Common myeloid progenitor, CD34-positive (primary cell): ENCODE measurements around the gene CS. TPM values are rescaled to one million over a fixed set of nuclear protein-coding genes. Genes with fewer than 3 reads are reported as not detected.
"Not testable (repeated sequence)": the region's sequence is repeated elsewhere in the genome, so short reads cannot be mapped to it uniquely, and the experiment has no call there.

ENCODE experiments used
- CTCF ChIA-PET: fragments of 350-600 bp; sonication (Branson Sonifier 250); formaldehyde crosslinking; loops from one replicate; lab custom pipeline; 2021; ENCODE audit warnings: antibody characterized with exemption; lab: Charles Lee
- POLR2A ChIA-PET: fragments of 350-600 bp; sonication (Branson Sonifier 250); formaldehyde crosslinking; loops from one replicate; lab custom pipeline; 2021; ENCODE audit warnings: antibody characterized with exemption; lab: Charles Lee
- DNase-seq, 3 donors: peaks; one replicate each; pipeline versions ENCODE4 v3.0.0 to v3.0.0-alpha.2; 2013
- H3K27ac ChIP-seq, 2 experiments: 1 replicate in 1 of 2; 2 replicates in 1 of 2; pipeline ENCODE4 v1.7.0; 2013; ENCODE audit warnings: inconsistent platforms in 2 of 2, low read length in 2 of 2, mild to moderate bottlenecking in 2 of 2, low read depth in 1 of 2, moderate library complexity in 1 of 2; ENCODE audit not compliant: severe bottlenecking in 2 of 2, insufficient read depth in 1 of 2, poor library complexity in 1 of 2
- H3K27me3 ChIP-seq, 5 experiments: replicated peaks in 2 of 5; 1 replicate in 3 of 5; 2 replicates in 2 of 5; pipeline versions ENCODE4 v1.6.1 to v1.7.0; 2013; ENCODE audit warnings: low read length in 4 of 5, mild to moderate bottlenecking in 2 of 5, moderate library complexity in 2 of 5, inconsistent platforms in 1 of 5; ENCODE audit not compliant: insufficient read depth in 5 of 5, control insufficient read depth in 4 of 5
- H3K36me3 ChIP-seq, 4 experiments: 1 replicate in 2 of 4; 2 replicates in 2 of 4; pipeline versions ENCODE4 v1.6.1 to v1.7.0; 2013; ENCODE audit warnings: low read length in 3 of 4, control low read depth in 1 of 4, mild to moderate bottlenecking in 1 of 4; ENCODE audit not compliant: control insufficient read depth in 4 of 4, insufficient read depth in 4 of 4
- H3K4me1 ChIP-seq, 4 experiments: 1 replicate in 3 of 4; 2 replicates in 1 of 4; pipeline versions ENCODE4 v1.6.1 to v1.7.1; 2013; ENCODE audit warnings: low read length in 3 of 4, mild to moderate bottlenecking in 3 of 4, control low read depth in 1 of 4, inconsistent platforms in 1 of 4, moderate library complexity in 1 of 4; ENCODE audit not compliant: control insufficient read depth in 4 of 4, insufficient read depth in 4 of 4; ENCODE audit errors: control extremely low read depth in 1 of 4
- H3K4me3 ChIP-seq, 7 experiments: 1 replicate in 4 of 7; 2 replicates in 3 of 7; pipeline versions ENCODE4 v1.5.1 to v1.7.0; 2013; ENCODE audit warnings: mild to moderate bottlenecking in 7 of 7, low read length in 6 of 7, moderate library complexity in 6 of 7, inconsistent platforms in 2 of 7, low read depth in 2 of 7, control low read depth in 1 of 7; ENCODE audit not compliant: insufficient read depth in 4 of 7, control insufficient read depth in 1 of 7; ENCODE audit errors: extremely low read depth in 1 of 7
- H3K9me3 ChIP-seq, 5 experiments: 1 replicate in 4 of 5; 2 replicates in 1 of 5; pipeline versions ENCODE4 v1.6.1 to v1.7.1; 2013; ENCODE audit warnings: low read length in 4 of 5, mild to moderate bottlenecking in 2 of 5, inconsistent platforms in 1 of 5, low read depth in 1 of 5, moderate library complexity in 1 of 5; ENCODE audit not compliant: control insufficient read depth in 4 of 5, insufficient read depth in 2 of 5; ENCODE audit errors: control extremely low read depth in 1 of 5
- WGBS: methylation state at CpG from one replicate; pipeline ENCODE4 v1.1.5; 2013; ENCODE audit not compliant: insufficient coverage; 5-methylcytosine and 5-hydroxymethylcytosine counted together
- polyA plus RNA-seq: library from polyadenylated mRNA; unstranded; fragments of 120-200 nt; gene quantifications from one replicate; pipeline ENCODE4 v1.2.1, GENCODE V29; 2013

CS gene
- 145 TPM for polyA plus RNA-seq

DNA sequence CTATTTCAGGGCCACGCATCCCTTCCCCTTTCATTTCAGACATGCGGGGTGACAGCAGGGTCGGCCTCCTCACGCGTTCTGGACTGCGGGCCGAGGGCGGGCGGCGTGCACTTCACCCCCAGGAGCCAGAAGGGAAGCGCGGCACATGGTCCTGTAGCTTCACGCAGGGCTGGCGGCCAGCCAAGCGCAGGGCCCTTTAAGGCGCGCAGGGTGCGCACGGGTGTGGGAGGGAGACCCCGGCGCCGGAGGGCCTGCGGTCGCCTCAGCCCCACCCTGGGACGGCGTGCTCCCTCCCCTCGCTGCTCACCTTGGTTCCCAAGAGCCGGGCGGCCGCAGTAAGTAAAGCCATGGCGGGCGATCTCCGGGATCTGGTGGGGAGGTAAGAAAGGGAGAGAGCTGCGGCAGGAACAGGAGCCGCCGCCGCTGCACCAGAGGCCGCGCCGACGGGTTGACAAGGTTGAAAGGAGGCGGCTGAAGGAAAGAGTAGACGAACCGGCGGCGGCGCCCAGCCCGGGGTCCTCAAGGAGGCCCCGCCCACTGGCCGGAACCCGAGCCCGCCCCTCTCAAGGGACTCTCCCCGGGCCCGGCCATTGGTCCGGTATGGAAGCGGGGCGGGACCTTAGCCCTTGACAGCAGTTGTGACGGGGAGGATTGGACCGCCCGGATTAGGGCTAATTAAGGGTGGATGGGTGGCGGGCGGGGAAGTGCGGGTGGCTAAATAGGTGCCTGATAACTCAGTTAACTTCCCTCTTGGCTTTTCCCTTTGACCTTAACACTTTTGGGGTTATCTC lies at the start of gene CS:
Gene CS, minus strand, starts transcription at position 478 of the 791 bp plus-strand sequence. Its CDS starts 129 bp downstream, at position 349.
- H3K4me3 ChIP-seq = peak within 1 kb of the TSS; percentile 52 to 95 (median 85)
- peak within 1 kb of the TSS; percentile 65 to 90 for H3K27ac ChIP-seq
- no peaks in the 10 kb centered on the region for H3K9me3 ChIP-seq
- peaks cover 12 to 31% (median 26%) of the 10 kb centered on the region in 4 experiments for H3K4me1 ChIP-seq
- peaks cover 3 to 25% (median 9%) of the 10 kb centered on the region in 4 experiments for H3K36me3 ChIP-seq
- POLR2A ChIA-PET = interaction anchor here (0.6 to 3.0 kb wide), 4 partner anchors 16 to 254 kb away, joined by 3 to 11 read pairs (median 4); partner anchors contain the start of genes CNPY2 and PAN2
- no peaks in the 10 kb centered on the region for H3K27me3 ChIP-seq
- CTCF ChIA-PET = interaction anchor here (0.9 to 1.8 kb wide), 5 partner anchors 8 to 182 kb away, joined by 3 to 4 read pairs (median 4); partner anchors contain the start of gene ZC3H10
- WGBS = 0% methylated on average over 36 of the region's 63 CpGs
- peak; percentile 98 to 99 (median 99) for DNase-seq

DNA sequence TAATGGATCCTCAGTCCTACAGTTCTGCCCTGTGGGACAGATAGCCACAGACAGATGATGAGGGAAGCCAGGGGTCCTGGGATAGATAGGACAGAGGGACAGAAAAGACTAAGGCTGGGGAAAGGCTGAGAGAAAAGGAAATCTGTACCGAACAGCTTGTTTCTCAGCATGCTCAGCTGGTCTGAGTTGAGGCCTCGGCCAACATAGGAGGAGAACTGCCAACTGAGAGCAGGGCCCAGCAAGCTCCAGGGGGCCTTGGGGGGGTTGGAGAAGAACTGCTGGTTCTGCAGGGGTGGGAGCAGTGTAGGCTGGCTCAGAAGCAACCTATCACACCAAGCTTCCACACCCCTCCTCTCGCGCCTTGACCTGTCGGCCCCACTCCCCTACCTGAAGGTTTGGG lies 48.6 kb upstream of the CS start:
- no peaks in the 10 kb centered on the region for H3K27me3 ChIP-seq
- no peaks in the 10 kb centered on the region for H3K4me1 ChIP-seq
- H3K27ac ChIP-seq = no peak overlapping the region
- POLR2A ChIA-PET = no interaction called here
- H3K9me3 ChIP-seq = no peaks in the 10 kb centered on the region
- H3K4me3 ChIP-seq = no peak overlapping the region
- peaks cover 34 to 87% (median 58%) of the 10 kb centered on the region in 4 experiments for H3K36me3 ChIP-seq
- no peak for DNase-seq
- 100% methylated on average over 2 of the region's 5 CpGs for WGBS
- CTCF ChIA-PET = interaction anchor here (0.9 to 2.4 kb wide), 4 partner anchors 11 to 115 kb away, joined by 3 to 5 read pairs (median 5); partner anchors contain the start of genes IL23A and STAT2

DNA sequence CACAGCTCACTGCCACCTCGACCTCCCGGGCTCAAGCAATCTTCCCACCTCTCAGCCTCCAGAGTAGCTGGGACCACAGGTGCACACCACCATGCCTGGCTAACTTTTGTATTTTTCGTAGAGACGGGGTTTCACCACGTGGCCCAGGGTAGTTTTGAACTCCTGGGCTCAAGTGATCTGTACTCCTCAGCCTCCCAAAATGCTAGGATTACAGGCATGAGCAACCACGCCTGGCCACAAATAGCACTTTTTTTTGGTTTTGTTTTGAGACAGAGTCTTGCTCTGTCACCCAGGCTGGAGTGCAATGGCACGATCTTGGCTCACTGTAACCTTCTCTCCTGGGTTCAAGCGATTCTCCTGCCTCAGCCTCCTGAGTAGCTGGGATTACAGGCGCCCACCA lies 47.1 kb upstream of the CS start:
- not testable (repeated sequence) for H3K4me3 ChIP-seq, DNase-seq, H3K27ac ChIP-seq, H3K4me1 ChIP-seq, H3K9me3 ChIP-seq, H3K27me3 ChIP-seq
- WGBS = 96% methylated on average over 7 of the region's 9 CpGs
- ChIA-PET CTCF (interaction anchor here (1.1 to 2.4 kb wide), 3 partner anchors 11 to 56 kb away, joined by 3 to 5 read pairs (median 5); no protein-coding TSS in a partner anchor), POLR2A (interaction anchor here (1.0 kb wide), 1 partner anchor 13 kb away, joined by 6 read pairs; the partner anchor contains the start of gene STAT2)
- peaks cover 41 to 87% (median 63%) of the 10 kb centered on the region in 4 experiments for H3K36me3 ChIP-seq

DNA sequence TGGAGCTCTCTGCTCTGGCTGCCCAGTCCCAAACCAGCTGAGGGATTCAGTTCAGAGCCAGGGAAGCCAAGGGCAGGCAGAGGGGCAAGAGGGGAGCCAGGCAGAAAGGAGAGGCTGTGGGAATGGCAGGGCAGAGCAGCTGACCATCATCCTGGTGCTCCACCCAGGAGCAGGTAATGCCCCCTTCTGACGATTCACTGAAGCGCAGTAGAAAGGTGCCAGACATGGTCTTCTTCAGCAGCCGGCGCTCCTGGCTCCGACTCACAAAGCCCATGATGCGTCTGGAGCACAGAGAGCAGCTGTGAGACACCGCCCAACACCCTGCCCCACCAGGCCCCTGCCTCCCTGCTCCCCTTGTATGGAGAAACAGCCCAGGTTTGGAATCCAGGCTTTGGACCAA lies 46.5 kb upstream of the CS start:
- WGBS = 96% methylated on average over 7 of the region's 7 CpGs
- Histone ChIP-seq H3K27me3 (no peaks in the 10 kb centered on the region), H3K36me3 (peaks cover 41 to 83% (median 61%) of the 10 kb centered on the region in 4 experiments), H3K27ac (no peak overlapping the region), H3K4me1 (no peaks in the 10 kb centered on the region), H3K9me3 (no peaks in the 10 kb centered on the region), H3K4me3 (no peak overlapping the region)
- no peak for DNase-seq
- ChIA-PET CTCF (interaction anchor here (1.1 to 1.4 kb wide), 3 partner anchors 11 to 55 kb away, joined by 3 to 5 read pairs (median 3); no protein-coding TSS in a partner anchor), POLR2A (interaction anchor here (0.6 to 1.0 kb wide), 2 partner anchors 13 to 105 kb away, joined by 4 to 6 read pairs; partner anchors contain the start of gene STAT2)

DNA sequence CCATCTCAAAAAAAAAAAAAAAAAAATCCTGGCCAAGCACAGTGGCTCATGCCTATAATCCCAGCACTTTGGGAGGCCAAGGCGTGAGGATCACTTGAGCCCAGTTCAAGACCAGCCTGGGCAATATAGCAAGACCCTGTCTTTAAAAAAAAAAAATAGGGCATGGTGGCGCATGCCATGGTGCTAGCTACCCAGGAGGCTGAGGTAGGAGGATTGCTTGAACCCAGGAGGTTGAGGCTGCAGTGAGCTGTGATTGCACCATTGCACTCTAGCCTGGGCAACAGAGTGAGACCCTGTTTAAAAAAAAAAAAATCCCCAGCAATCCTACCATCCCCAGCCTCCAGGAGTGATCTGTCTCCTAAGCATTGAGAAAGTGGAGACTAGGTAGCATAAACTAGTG lies 42.2 kb upstream of the CS start:
- 88% methylated on average over 2 of the region's 2 CpGs for WGBS
- H3K27ac ChIP-seq, DNase-seq, POLR2A ChIA-PET, H3K27me3 ChIP-seq, H3K9me3 ChIP-seq, H3K4me3 ChIP-seq: not testable (repeated sequence)
- H3K36me3 ChIP-seq = peaks cover 22 to 50% (median 35%) of the 10 kb centered on the region in 4 experiments
- CTCF ChIA-PET = interaction anchor here (1.1 to 1.9 kb wide), 2 partner anchors 15 to 26 kb away, joined by 3 to 6 read pairs; no protein-coding TSS in a partner anchor
- H3K4me1 ChIP-seq = peaks cover 0 to 11% (median 8%) of the 10 kb centered on the region in 4 experiments

DNA sequence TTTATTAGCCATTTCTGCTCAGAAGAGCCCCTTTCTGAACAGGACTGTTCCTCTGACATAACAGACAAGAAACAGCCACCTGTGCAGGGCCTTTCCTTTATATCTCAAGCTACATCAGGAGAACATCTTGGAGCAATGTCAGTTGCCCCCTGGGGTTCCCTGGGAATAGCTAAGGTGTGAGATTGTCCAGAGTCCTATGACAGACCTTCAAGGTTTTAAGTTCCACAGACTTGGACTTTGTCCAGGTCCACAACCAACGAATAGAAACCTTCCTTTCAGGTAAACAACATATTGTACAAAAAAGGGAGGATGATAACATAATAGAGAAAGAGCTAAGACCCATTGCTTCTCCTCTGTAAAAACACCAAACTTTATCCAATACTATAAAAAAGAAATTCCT lies 41.5 kb upstream of the CS start:
- DNase-seq = no peak
- Histone ChIP-seq H3K9me3 (no peaks in the 10 kb centered on the region), H3K4me3 (no peak overlapping the region), H3K27ac (no peak overlapping the region), H3K36me3 (peaks cover 22 to 43% (median 31%) of the 10 kb centered on the region in 4 experiments), H3K27me3 (no peaks in the 10 kb centered on the region), H3K4me1 (peaks cover 0 to 15% (median 8%) of the 10 kb centered on the region in 4 experiments)
- ChIA-PET CTCF (interaction anchor here (0.9 to 1.9 kb wide), 4 partner anchors 12 to 25 kb away, joined by 3 to 6 read pairs (median 4); partner anchors contain the start of gene STAT2), POLR2A (no interaction called here)
- WGBS = no CpG with 5 or more reads among the region's 1 CpG
